ENCODE measurements around the gene COG3.

The COG3 gene

DNA sequence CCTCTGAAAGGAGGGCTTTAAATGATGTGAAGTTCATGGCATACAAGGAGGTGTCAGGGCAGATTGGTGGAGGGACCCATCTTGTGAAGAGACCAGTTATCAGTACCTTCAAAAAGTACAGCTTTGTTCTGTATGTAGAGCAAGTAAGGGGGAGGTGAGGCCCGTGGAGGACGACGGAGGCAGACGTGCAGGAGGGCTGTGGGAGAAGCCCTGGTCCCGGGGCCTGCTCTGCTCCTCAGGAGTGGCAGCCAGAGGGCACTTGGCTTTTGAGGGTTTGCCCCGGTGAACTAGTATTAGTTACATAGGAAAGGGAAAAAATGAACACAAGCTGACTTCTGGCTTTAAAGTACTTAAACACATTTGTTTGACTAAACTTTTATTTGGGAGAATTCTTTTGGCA is 42.1 kb downstream of the COG3 start:
- DNase-seq (ENCODE audit: low read depth, low spot score): no peak

GRCh38 chr13:45508776-45509175 is 44.0 kb downstream of the COG3 start:
- no peak for DNase-seq (ENCODE audit: low read depth, low spot score)

GRCh38 chr13:45510672-45511071 is 45.9 kb downstream of the COG3 start:
- no peak for DNase-seq (ENCODE audit: low read depth, low spot score)

DNA sequence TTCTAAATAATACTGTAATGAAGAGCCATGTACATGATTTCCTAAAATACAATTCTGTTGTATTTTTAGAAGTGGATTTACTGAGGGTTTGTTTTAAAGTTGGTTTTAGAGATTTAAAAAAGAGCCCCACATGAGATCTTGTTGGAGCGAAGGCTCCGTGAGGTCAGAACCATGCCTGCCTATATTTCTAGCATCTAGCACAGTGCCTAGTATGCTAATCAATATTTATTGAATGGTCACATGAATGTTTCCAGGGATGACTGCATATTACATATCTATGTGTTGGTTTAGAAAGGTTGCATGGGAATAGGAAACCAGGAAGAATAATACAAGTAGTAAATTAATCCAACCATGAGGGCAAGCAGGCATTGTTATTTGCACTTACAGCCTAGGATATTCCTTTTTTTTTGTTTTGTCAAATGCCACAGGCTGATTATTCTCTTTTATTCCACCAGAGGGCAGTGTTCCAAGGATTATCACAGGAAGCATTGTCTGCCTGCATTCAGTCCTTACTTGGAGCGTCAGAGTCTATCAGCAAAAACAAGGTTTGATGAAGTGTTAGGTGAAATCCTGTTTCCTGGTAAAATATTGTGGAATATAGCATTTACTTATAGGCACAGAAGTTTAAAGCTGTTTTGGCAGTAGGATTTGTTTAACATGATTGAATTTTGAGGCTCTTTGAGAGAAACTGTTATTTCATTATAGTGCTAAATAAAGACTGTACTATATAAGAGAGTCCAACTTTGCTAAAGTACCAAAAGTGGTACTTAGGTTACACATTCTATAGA is 46.8 kb downstream of the COG3 start:
- DNase-seq (ENCODE audit: low read depth, low spot score): no peak

- DNase-seq (ENCODE audit: low read depth, low spot score): no peak
Observed at GRCh38 chr13:45512098-45512496, 47.4 kb downstream of the COG3 start.

DNA sequence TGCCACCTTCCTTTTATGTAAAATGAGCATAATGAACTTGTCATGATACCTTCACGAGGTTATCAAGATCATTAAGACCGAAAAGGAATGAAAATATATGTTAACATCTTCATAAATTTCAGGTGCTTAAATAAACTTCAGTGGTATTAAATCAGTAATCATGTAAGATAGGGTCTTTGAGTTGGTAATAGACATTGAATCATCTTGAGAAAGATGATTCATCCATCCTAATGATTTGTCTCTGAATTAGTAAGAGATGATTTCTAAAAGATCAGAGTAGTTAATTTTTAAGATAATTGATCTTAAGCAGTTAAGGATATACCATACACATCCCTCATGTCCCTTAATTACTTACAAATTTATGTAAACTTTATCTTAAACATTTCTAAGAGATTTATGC is 52.0 kb downstream of the COG3 start:
- DNase-seq (ENCODE audit: low read depth, low spot score): no peak

- DNase-seq (ENCODE audit: low read depth, low spot score): no peak
Observed at GRCh38 chr13:45518525-45519245, 53.9 kb downstream of the COG3 start.

- DNase-seq (ENCODE audit: low read depth, low spot score): no peak
Observed at GRCh38 chr13:45519493-45519892, 54.8 kb downstream of the COG3 start.

DNA sequence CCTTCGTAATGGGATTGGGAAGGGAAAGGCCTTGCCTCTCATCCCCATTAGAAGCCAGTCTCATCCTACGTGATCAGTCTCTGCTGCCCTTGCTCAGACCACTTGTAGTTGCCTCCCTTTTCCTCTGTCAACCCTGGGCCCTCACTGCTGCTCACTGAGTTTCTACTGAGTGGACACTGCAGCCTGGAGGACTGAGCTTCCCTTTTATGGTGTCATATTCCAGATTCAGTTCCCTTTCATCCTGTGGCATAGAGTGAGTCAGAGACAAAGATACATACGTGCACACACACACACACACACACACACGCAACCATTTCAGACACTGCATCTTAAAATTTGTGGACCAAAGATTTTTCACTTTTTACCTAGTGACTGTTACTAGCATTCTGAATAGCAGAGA is 56.6 kb downstream of the COG3 start:
- DNase-seq (ENCODE audit: low read depth, low spot score): no peak

DNA sequence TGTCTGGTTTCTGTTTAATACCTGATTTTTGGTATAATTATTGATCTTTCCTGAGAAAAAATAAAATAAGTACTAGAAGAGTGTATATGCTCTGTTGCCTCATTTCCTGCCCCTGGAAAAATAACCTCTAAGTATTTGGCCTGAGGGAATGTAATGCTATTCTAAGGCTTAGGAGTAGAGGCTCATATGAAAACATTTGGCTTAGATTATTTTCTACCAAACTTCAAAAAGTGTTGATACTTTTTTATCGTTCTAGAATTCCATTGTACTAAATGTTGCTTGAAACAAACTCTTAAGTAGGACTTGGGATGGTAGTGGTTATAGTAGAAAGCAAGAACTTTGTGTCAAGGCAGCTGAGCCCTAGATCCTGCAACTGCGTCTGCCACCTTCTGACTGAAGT is 57.8 kb downstream of the COG3 start:
- DNase-seq (ENCODE audit: low read depth, low spot score): no peak

GRCh38 chr13:45527699-45528462 is 63.1 kb downstream of the COG3 start:
- no peak for DNase-seq (ENCODE audit: low read depth, low spot score)

DNA sequence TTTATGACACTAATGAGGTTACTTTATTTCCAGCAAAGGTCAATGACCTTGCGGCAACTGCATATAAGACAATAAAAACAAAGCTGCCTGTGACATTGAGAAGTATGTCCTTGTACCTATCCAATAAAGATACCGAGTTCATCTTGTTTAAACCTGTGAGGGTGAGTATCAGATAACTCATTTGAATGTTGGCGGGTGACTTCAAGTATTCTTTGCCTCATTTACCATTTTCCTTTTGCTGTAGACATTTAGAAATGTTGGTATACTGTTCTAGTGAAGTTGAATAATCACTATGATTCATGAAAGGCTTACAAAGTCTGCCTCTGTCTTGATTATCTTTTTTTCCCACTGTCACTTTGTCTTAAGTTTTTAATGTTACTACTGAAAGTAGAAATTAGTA is 65.0 kb downstream of the COG3 start:
- DNase-seq (ENCODE audit: low read depth, low spot score): no peak

- DNase-seq (ENCODE audit: low read depth, low spot score): no peak
Observed at GRCh38 chr13:45534604-45535003, 69.9 kb downstream of the COG3 start.

GRCh38 chr13:45536224-45536623 is 71.5 kb downstream of the COG3 start:
- DNase-seq (ENCODE audit: low read depth, low spot score): no peak

DNA sequence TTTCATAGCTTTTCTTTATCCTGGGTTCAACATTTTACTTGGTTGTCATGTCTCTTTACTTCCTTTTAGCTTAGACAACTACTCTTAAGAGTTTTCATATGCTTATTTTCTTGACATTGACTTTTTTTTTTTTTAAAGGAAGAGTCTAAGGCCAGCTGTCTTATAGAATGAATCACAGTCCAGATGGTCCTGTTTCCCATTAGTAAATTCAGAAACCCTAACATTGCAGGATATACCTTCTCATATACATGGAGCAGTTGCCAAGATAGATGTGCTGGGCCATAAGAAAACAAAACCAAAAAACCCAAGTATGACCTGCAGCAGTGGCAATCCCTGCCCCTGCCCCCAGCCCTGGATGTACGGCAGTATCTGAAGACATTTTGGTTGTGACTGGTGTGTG is 72.8 kb downstream of the COG3 start:
- DNase-seq (ENCODE audit: low read depth, low spot score): no peak

- no peak for DNase-seq (ENCODE audit: low read depth, low spot score)
Observed at GRCh38 chr13:45538382-45538781, 73.6 kb downstream of the COG3 start.

DNA sequence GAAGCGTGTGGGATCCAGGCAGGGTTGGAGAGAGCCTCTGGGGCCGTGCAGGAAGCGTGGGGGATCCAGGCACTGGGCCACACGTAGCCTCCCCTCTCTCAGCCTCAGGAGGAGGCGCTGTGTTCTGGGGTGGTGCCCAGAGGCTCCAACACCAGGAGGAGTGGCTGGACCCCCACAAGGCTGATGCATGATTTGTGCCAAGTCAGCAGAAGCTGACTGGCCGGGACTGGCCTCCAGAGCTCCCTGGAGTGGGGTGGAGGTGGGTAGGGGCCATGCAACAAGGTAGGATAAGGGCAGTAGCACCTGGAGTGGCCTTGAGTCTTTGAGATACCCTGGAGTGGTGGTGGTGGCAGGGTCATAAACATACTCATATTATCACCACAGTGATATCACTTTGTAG is 75.5 kb downstream of the COG3 start:
- DNase-seq (ENCODE audit: low read depth, low spot score): no peak

GRCh38 chr13:45540864-45541263 is 76.1 kb downstream of the COG3 start:
- no peak for DNase-seq (ENCODE audit: low read depth, low spot score)

DNA sequence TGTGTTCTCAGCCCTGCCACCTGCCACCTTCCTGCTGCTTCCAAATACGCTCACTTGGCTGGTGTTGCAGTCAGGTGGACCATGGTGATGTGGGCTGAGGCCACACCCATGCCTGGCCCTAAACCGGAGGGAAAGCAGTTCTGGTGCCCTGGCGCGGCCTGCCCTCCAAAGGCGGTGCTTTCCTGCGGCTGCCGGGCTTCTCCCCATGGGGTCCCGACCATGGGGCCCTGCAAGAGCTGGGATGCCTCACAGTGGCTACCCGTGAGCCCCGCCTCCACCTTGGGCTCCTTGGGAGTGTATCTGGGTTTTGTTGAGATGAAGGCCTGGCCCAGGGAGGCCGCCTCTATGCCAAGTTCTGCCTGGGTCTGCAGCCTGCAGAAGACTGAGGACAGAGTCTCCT is 77.1 kb downstream of the COG3 start:
- DNase-seq (ENCODE audit: low read depth, low spot score): no peak

GRCh38 chr13:45542391-45542790 is 77.7 kb downstream of the COG3 start:
- no peak for DNase-seq (ENCODE audit: low read depth, low spot score)

- DNase-seq (ENCODE audit: low read depth, low spot score): no peak
Observed at GRCh38 chr13:45542878-45543277, 78.1 kb downstream of the COG3 start.

DNA sequence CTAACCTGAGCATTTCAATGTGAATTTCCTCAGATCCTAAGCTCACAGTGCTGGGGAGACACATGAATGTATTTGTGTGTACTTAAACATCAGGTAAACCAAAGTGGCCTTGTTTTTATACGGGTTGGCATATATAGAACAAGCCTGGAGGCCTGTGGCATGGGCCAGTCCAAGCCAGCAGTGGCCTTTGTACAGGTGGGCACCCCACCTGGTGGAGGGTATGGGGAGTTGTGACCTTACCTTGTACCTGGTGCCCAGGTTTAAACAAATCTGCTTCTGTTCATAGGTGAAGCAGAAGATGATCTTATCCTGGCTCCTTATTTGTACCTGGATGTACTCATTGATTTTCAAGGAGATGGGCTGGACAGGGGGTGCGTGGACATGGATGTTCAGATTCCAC is 79.8 kb downstream of the COG3 start:
- DNase-seq (ENCODE audit: low read depth, low spot score): no peak
